Measurements from ENCODE around the gene PCDHAC1.

Gene PCDHAC1

GRCh38 chr5:140934964-140935606 is 9.0 kb downstream of the PCDHAC1 start:
- ChIA-PET CTCF (interaction anchor here (0.6 kb wide), 1 partner anchor 105 kb away, joined by 6 read pairs; no protein-coding TSS in a partner anchor), POLR2A (ENCODE audit: low non-redundant PET) (interaction anchor here (0.6 kb wide), 1 partner anchor 64 kb away, joined by 3 read pairs; no protein-coding TSS in a partner anchor)
- no peak for TF ChIP-seq CTCF (conservative IDR thresholded peaks at IDR 0.05; ENCODE audit: low read depth)
- no peak for DNase-seq (ENCODE audit: low spot score)
- H3K27ac ChIP-seq: no peak overlapping the region

- ChIA-PET POLR2A (ENCODE audit: low non-redundant PET) (interaction anchor here (0.6 kb wide), 1 partner anchor 20 kb away, joined by 5 read pairs; the partner anchor contains the start of gene PCDHAC2), CTCF (interaction anchor here (0.9 kb wide), 1 partner anchor 89 kb away, joined by 3 read pairs; no protein-coding TSS in a partner anchor)
- no peak for TF ChIP-seq CTCF (conservative IDR thresholded peaks at IDR 0.05; ENCODE audit: low read depth)
- no peak overlapping the region for H3K27ac ChIP-seq
- no peak for DNase-seq (ENCODE audit: low spot score)
These were observed 20.5 kb downstream of the PCDHAC1 start for GRCh38 chr5:140946578-140946977.

GRCh38 chr5:140951636-140952035 is 25.5 kb downstream of the PCDHAC1 start:
- CTCF ChIA-PET: interaction anchor here (0.6 to 1.0 kb wide), 2 partner anchors 88 to 90 kb away, joined by 3 read pairs; no protein-coding TSS in a partner anchor
- DNase-seq (ENCODE audit: low spot score): no peak
- no peak overlapping the region for H3K27ac ChIP-seq
- POLR2A ChIA-PET (ENCODE audit: low non-redundant PET): no interaction called here
- no peak for TF ChIP-seq CTCF (conservative IDR thresholded peaks at IDR 0.05; ENCODE audit: low read depth)

- no peak for TF ChIP-seq CTCF (conservative IDR thresholded peaks at IDR 0.05; ENCODE audit: low read depth)
- no peak for DNase-seq (ENCODE audit: low spot score)
- CTCF ChIA-PET: interaction anchor here (0.6 kb wide), 3 partner anchors 11 to 21 kb away, joined by 3 read pairs; no protein-coding TSS in a partner anchor
- H3K27ac ChIP-seq: no peak overlapping the region
- POLR2A ChIA-PET (ENCODE audit: low non-redundant PET): no interaction called here
These were observed 27.1 kb downstream of the PCDHAC1 start for GRCh38 chr5:140953234-140953633.

- no peak for TF ChIP-seq CTCF (conservative IDR thresholded peaks at IDR 0.05; ENCODE audit: low read depth)
- POLR2A ChIA-PET (ENCODE audit: low non-redundant PET): no interaction called here
- DNase-seq (ENCODE audit: low spot score): no peak
- CTCF ChIA-PET: interaction anchor here (0.7 kb wide), 1 partner anchor 1996 kb away, joined by 3 read pairs; no protein-coding TSS in a partner anchor
- H3K27ac ChIP-seq: no peak overlapping the region
These were observed 36.1 kb downstream of the PCDHAC1 start for GRCh38 chr5:140962190-140962589.

GRCh38 chr5:140964356-140964755 is 38.3 kb downstream of the PCDHAC1 start:
- no peak overlapping the region for H3K27ac ChIP-seq
- no peak for TF ChIP-seq CTCF (conservative IDR thresholded peaks at IDR 0.05; ENCODE audit: low read depth)
- CTCF ChIA-PET: interaction anchor here (0.7 to 1.2 kb wide), 3 partner anchors 11 to 76 kb away, joined by 3 to 4 read pairs (median 3); no protein-coding TSS in a partner anchor
- POLR2A ChIA-PET (ENCODE audit: low non-redundant PET): no interaction called here
- no peak for DNase-seq (ENCODE audit: low spot score)

All from RWPE1 (cell line).